Astrocyte (in vitro differentiated cells and primary cell): ENCODE results near the gene DTNB. TPM values are rescaled to one million over a fixed set of nuclear protein-coding genes. Genes with fewer than 3 reads are reported as not detected.

ENCODE experiments used
- DNase-seq: peaks from one replicate; pipeline ENCODE4 v3.0.0-alpha.2; 2010; ENCODE audit warnings: low read depth
- FAIRE-seq: peaks from 2 replicates; lab custom pipeline; 2011; peaks lifted over from hg19 to GRCh38; lab: Jason Lieb, UNC
- H2AFZ ChIP-seq: 2 replicates; pipeline ENCODE4 v1.6.0; 2012; ENCODE audit warnings: low read depth, low read length, inconsistent platforms
- H3K27ac ChIP-seq: 2 replicates; pipeline ENCODE4 v1.5.1; 2011; ENCODE audit warnings: low read depth, low read length, inconsistent platforms
- H3K27me3 ChIP-seq: 2 replicates; pipeline ENCODE4 v1.6.0; 2011; ENCODE audit warnings: low read length, inconsistent platforms; ENCODE audit not compliant: insufficient read depth
- H3K36me3 ChIP-seq: 2 replicates; pipeline ENCODE4 v1.5.1; 2011; ENCODE audit warnings: low read length, inconsistent platforms; ENCODE audit not compliant: insufficient read depth
- H3K4me1 ChIP-seq: 2 replicates; pipeline ENCODE4 v1.5.1; 2011; ENCODE audit warnings: low read length, inconsistent platforms; ENCODE audit not compliant: insufficient read depth
- H3K4me2 ChIP-seq: 2 replicates; pipeline ENCODE4 v1.6.0; 2012; ENCODE audit warnings: low read length, inconsistent platforms
- H3K4me3 ChIP-seq: 2 replicates; pipeline ENCODE4 v1.5.1; 2011; ENCODE audit warnings: low read depth, mild to moderate bottlenecking, low read length, inconsistent platforms; ENCODE audit not compliant: insufficient read depth
- H3K79me2 ChIP-seq: 2 replicates; pipeline ENCODE4 v1.6.0; 2012; ENCODE audit warnings: mild to moderate bottlenecking, low read length, inconsistent platforms; ENCODE audit not compliant: insufficient read depth
- H3K9ac ChIP-seq: 2 replicates; pipeline ENCODE4 v1.6.0; 2012; ENCODE audit warnings: mild to moderate bottlenecking, low read length, inconsistent platforms
- H3K9me3 ChIP-seq: 2 replicates; pipeline ENCODE4 v1.5.1; 2012; ENCODE audit warnings: low read depth, mild to moderate bottlenecking, low read length, inconsistent platforms; ENCODE audit not compliant: insufficient read depth
- H4K20me1 ChIP-seq: 2 replicates; pipeline ENCODE4 v1.6.0; 2012; ENCODE audit warnings: low read length, inconsistent platforms; ENCODE audit not compliant: insufficient read depth
- H3K27ac Mint-ChIP-seq: one replicate; pipeline ENCODE4 v1.8.0; 2021; ENCODE audit warnings: mild to moderate bottlenecking, mixed read lengths; ENCODE audit not compliant: unreplicated experiment
- H3K27me3 Mint-ChIP-seq: one replicate; pipeline ENCODE4 v1.8.0; 2021; ENCODE audit warnings: low read depth, mixed read lengths; ENCODE audit not compliant: unreplicated experiment
- H3K36me3 Mint-ChIP-seq: one replicate; pipeline ENCODE4 v1.8.0; 2021; ENCODE audit warnings: low read depth, mixed read lengths; ENCODE audit not compliant: unreplicated experiment
- H3K4me1 Mint-ChIP-seq: one replicate; pipeline ENCODE4 v1.8.0; 2021; ENCODE audit warnings: low read depth, mixed read lengths; ENCODE audit not compliant: unreplicated experiment
- H3K4me3 Mint-ChIP-seq: one replicate; pipeline ENCODE4 v1.8.0; 2021; ENCODE audit warnings: mild to moderate bottlenecking, moderate library complexity, mixed read lengths; ENCODE audit not compliant: unreplicated experiment
- H3K9me3 Mint-ChIP-seq: one replicate; pipeline ENCODE4 v1.8.0; 2021; ENCODE audit warnings: mild to moderate bottlenecking, mixed read lengths; ENCODE audit not compliant: unreplicated experiment
- CTCF ChIP-seq: IDR thresholded peaks from 2 replicates; pipeline ENCODE4 v1.5.1; 2011; ENCODE audit warnings: low read depth, mild to moderate bottlenecking, inconsistent platforms, low read length, moderate library complexity; ENCODE audit not compliant: insufficient read depth
- EZH2 ChIP-seq: IDR thresholded peaks from 2 replicates; pipeline ENCODE4 v1.6.1; 2012; ENCODE audit warnings: mild to moderate bottlenecking, low read length, inconsistent platforms; ENCODE audit not compliant: insufficient read depth
- total RNA-seq: library from RNA; stranded (reverse); gene quantifications from 2 replicates; pipeline ENCODE4 v1.2.1, GENCODE V29; 2021

Gene DTNB
- total RNA-seq, 1 donor from 2014 or later: 5.1 TPM

GRCh38 chr2:25586726-25587144, 86.6 kb downstream of the DTNB start:
- H3K4me1 ChIP-seq: peaks cover 10% of the 10 kb centered on the region
- no peak overlapping the region for H3K4me3 Mint-ChIP-seq
- H3K9me3 Mint-ChIP-seq: no peaks in the 10 kb centered on the region
- no peaks in the 10 kb centered on the region for H3K27me3 ChIP-seq
- FAIRE-seq: no peak
- peak overlapping the region; percentile 57 for H3K4me2 ChIP-seq
- H3K27me3 Mint-ChIP-seq: no peaks in the 10 kb centered on the region
- H3K79me2 ChIP-seq: no peaks in the 10 kb centered on the region
- peak overlapping the region; percentile 5 for H3K27ac Mint-ChIP-seq
- DNase-seq: peak; percentile 18
- TF ChIP-seq EZH2 (no peak), CTCF (no peak)
- no peaks in the 10 kb centered on the region for H3K36me3 Mint-ChIP-seq
- no peak overlapping the region for H3K27ac ChIP-seq
- H3K9me3 ChIP-seq: no peaks in the 10 kb centered on the region
- H3K9ac ChIP-seq: no peak overlapping the region
- H3K4me3 ChIP-seq: no peak overlapping the region
- H2AFZ ChIP-seq: peak overlapping the region; percentile 37
- peaks cover 17% of the 10 kb centered on the region for H3K4me1 Mint-ChIP-seq
- H4K20me1 ChIP-seq: no peaks in the 10 kb centered on the region
- no peaks in the 10 kb centered on the region for H3K36me3 ChIP-seq

GRCh38 chr2:25585189-25585588, 88.2 kb downstream of the DTNB start:
- H3K36me3 ChIP-seq: no peaks in the 10 kb centered on the region
- no peak overlapping the region for H3K4me3 Mint-ChIP-seq
- H3K9me3 Mint-ChIP-seq: no peaks in the 10 kb centered on the region
- H2AFZ ChIP-seq: no peak overlapping the region
- H3K79me2 ChIP-seq: no peaks in the 10 kb centered on the region
- no peaks in the 10 kb centered on the region for H3K36me3 Mint-ChIP-seq
- H4K20me1 ChIP-seq: no peaks in the 10 kb centered on the region
- no peak overlapping the region for H3K9ac ChIP-seq
- no peak overlapping the region for H3K4me2 ChIP-seq
- H3K27ac Mint-ChIP-seq: no peak overlapping the region
- H3K9me3 ChIP-seq: no peaks in the 10 kb centered on the region
- no peak for TF ChIP-seq EZH2
- no peak for TF ChIP-seq CTCF
- no peak overlapping the region for H3K4me3 ChIP-seq
- no peaks in the 10 kb centered on the region for H3K27me3 ChIP-seq
- FAIRE-seq (no peak), DNase-seq (no peak)
- H3K27ac ChIP-seq: no peak overlapping the region
- H3K4me1 Mint-ChIP-seq: peaks cover 17% of the 10 kb centered on the region
- H3K4me1 ChIP-seq: peaks cover 10% of the 10 kb centered on the region
- no peaks in the 10 kb centered on the region for H3K27me3 Mint-ChIP-seq

- H3K36me3 ChIP-seq: no peaks in the 10 kb centered on the region
- H2AFZ ChIP-seq: no peak overlapping the region
- H3K27me3 Mint-ChIP-seq: no peaks in the 10 kb centered on the region
- no peak overlapping the region for H3K4me2 ChIP-seq
- H3K4me3 ChIP-seq: no peak overlapping the region
- H3K4me3 Mint-ChIP-seq: no peak overlapping the region
- no peaks in the 10 kb centered on the region for H3K9me3 Mint-ChIP-seq
- H3K36me3 Mint-ChIP-seq: no peaks in the 10 kb centered on the region
- no peaks in the 10 kb centered on the region for H4K20me1 ChIP-seq
- no peaks in the 10 kb centered on the region for H3K27me3 ChIP-seq
- no peaks in the 10 kb centered on the region for H3K9me3 ChIP-seq
- TF ChIP-seq CTCF: no peak
- TF ChIP-seq EZH2: no peak
- DNase-seq (no peak), FAIRE-seq (no peak)
- H3K9ac ChIP-seq: no peak overlapping the region
- peaks cover 9% of the 10 kb centered on the region for H3K4me1 ChIP-seq
- H3K27ac ChIP-seq: no peak overlapping the region
- no peak overlapping the region for H3K27ac Mint-ChIP-seq
- H3K79me2 ChIP-seq: no peaks in the 10 kb centered on the region
- peaks cover 9% of the 10 kb centered on the region for H3K4me1 Mint-ChIP-seq
These were observed 91.1 kb downstream of the DTNB start for GRCh38 chr2:25582077-25582830.
